ENCODE results near the gene KRTAP9-4. TPM values are rescaled to one million over a fixed set of nuclear protein-coding genes. Genes with fewer than 3 reads are reported as not detected.
"Not testable (repeated sequence)": the region's sequence is repeated elsewhere in the genome, so short reads cannot be mapped to it uniquely, and the experiment has no call there.

Gene KRTAP9-4
- total and polyA plus RNA-seq, 2 experiments from 2014 or later, result not detected

DNA sequence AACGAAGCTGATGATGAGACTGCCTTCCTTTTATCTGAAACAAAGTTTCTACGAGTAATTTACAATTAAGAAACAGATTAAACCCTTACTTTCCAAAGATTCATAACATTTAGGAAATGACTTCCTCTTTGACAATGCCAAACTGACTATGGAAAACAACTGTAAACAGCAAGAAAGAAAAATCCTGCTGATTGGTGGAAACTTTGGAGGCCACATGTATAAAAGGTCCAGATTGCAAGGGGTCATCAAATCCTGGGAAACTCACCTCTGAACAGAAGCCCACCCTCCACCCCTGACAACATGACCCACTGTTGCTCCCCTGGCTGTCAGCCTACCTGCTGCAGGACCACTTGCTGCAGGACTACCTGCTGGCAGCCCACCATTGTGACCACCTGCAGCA, 15.6 kb downstream of the KRTAP9-4 start, which contains the start of gene KRTAP9-6:
Gene KRTAP9-6, plus strand, starts transcription at position 301 of the 400 bp plus-strand sequence. Its CDS starts 0 bp downstream, at position 301.
- no peaks in the 10 kb centered on the region for H3K9me3 ChIP-seq (ENCODE audit: low read depth)
- TF ChIP-seq, protein P1, sequence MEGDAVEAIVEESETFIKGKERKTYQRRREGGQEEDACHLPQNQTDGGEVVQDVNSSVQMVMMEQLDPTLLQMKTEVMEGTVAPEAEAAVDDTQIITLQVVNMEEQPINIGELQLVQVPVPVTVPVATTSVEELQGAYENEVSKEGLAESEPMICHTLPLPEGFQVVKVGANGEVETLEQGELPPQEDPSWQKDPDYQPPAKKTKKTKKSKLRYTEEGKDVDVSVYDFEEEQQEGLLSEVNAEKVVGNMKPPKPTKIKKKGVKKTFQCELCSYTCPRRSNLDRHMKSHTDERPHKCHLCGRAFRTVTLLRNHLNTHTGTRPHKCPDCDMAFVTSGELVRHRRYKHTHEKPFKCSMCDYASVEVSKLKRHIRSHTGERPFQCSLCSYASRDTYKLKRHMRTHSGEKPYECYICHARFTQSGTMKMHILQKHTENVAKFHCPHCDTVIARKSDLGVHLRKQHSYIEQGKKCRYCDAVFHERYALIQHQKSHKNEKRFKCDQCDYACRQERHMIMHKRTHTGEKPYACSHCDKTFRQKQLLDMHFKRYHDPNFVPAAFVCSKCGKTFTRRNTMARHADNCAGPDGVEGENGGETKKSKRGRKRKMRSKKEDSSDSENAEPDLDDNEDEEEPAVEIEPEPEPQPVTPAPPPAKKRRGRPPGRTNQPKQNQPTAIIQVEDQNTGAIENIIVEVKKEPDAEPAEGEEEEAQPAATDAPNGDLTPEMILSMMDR (IDR thresholded peaks at IDR 0.05; ENCODE audit: low read depth, low read length), result no peak
- H3K4me1 ChIP-seq (ENCODE audit: low read depth), result no peaks in the 10 kb centered on the region
- H3K27me3 ChIP-seq, result peaks cover 24% of the 10 kb centered on the region
- H3K27ac ChIP-seq, result no peak within 1 kb of the TSS
- no peaks in the 10 kb centered on the region for H3K36me3 ChIP-seq
- DNase-seq (ENCODE audit: low read depth in 1 of 2, low spot score in 1 of 2), result no peak
- no peak within 1 kb of the TSS for H3K4me3 ChIP-seq

DNA sequence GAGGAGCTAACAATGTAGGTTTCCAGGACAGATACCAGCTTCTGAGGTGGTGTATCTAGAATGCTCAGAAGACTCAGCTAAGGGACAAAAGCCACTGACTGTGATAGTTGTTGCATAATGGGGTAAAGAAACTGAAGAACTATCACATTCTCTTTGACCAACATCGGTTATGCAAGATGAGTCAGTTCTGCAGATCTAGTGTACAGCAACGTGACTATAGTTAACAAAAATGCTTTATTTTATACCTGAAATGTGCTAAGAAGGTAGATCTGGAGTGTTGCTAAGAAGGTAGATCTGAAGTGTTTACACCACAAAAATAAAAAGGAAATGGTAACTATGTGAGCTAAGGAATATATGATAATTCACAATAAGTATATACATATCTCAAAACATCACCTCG, 18.2 kb downstream of the KRTAP9-4 start:
- Histone ChIP-seq H3K27ac (no peak overlapping the region), H3K9me3 (ENCODE audit: low read depth) (no peaks in the 10 kb centered on the region), H3K4me1 (ENCODE audit: low read depth) (no peaks in the 10 kb centered on the region), H3K27me3 (peaks cover 21% of the 10 kb centered on the region), H3K4me3 (no peak overlapping the region), H3K36me3 (no peaks in the 10 kb centered on the region)
- TF ChIP-seq, protein P1 (IDR thresholded peaks at IDR 0.05; ENCODE audit: low read depth, low read length), result no peak
- DNase-seq (ENCODE audit: low read depth in 1 of 2, low spot score in 1 of 2), result no peak

DNA sequence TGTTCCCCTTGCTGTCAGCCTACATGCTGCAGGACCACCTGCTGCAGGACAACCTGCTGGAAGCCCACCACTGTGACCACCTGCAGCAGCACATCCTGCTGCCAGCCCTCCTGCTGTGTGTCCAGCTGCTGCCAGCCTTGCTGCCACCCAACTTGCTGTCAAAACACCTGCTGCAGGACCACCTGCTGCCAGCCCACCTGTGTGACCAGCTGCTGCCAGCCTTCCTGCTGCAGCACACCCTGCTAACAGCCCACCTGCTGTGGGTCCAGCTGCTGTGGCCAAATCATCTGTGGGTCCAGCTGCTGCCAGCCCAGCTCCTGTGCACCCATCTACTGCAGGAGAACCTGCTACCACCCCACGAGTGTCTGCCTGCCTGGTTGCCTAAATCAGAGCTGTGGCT, 21.8 kb downstream of the KRTAP9-4 start:
- H3K9me3 ChIP-seq (ENCODE audit: low read depth); DNase-seq (ENCODE audit: low read depth in 1 of 2, low spot score in 1 of 2); H3K27me3 ChIP-seq; H3K36me3 ChIP-seq; H3K27ac ChIP-seq; H3K4me1 ChIP-seq (ENCODE audit: low read depth); H3K4me3 ChIP-seq: not testable (repeated sequence)

DNA sequence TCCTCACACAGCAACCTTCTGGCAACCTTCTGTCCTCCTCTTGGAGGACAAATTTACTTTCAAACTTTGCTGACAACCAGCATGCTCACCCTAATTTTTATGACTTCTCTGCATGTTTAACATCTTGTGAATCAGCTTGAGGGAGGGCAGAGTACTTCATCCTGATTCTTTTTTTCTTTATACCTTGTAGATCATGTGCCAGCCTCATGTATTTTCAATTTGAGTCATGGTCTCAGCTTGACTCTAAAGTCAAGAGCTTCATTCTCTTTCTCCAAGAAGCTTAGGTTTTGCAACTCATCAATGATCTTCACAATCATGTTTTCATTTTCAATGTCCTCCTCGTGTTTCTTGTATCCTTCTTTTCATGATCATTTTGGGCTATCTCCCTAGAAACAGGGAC, 22.4 kb downstream of the KRTAP9-4 start:
- no peak for DNase-seq (ENCODE audit: low read depth in 1 of 2, low spot score in 1 of 2)
- TF ChIP-seq, protein P1 (IDR thresholded peaks at IDR 0.05; ENCODE audit: low read depth, low read length), result no peak
- no peak overlapping the region for H3K4me3 ChIP-seq
- no peaks in the 10 kb centered on the region for H3K36me3 ChIP-seq
- peaks cover 7% of the 10 kb centered on the region for H3K27me3 ChIP-seq
- H3K27ac ChIP-seq, result no peak overlapping the region
- H3K4me1 ChIP-seq (ENCODE audit: low read depth), result no peaks in the 10 kb centered on the region
- H3K9me3 ChIP-seq (ENCODE audit: low read depth), result no peaks in the 10 kb centered on the region

DNA sequence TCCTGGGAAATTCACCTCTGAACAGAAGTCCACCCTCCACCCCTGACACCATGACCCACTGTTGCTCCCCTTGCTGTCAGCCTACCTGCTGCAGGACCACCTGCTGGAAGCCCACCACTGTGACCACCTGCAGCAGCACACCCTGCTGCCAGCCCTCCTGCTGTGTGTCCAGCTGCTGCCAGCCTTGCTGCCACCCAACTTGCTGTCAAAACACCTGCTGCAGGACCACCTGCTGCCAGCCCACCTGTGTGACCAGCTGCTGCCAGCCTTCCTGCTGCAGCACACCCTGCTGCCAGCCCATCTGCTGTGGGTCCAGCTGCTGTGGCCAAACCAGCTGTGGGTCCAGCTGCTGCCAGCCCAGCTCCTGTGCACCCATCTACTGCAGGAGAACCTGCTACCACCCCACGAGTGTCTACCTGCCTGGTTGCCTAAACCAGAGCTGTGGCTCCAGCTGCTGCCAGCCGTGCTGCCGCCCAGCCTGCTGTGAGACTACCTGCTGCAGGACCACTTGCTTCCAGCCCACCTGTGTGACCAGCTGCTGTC, 26.2 kb downstream of the KRTAP9-4 start, which contains the start of gene KRTAP9-7:
Gene KRTAP9-7, plus strand, starts transcription at position 51 of the 543 bp plus-strand sequence. Its CDS starts 0 bp downstream, at position 51.
- H3K4me1 ChIP-seq (ENCODE audit: low read depth); H3K27ac ChIP-seq; H3K9me3 ChIP-seq (ENCODE audit: low read depth); H3K4me3 ChIP-seq; DNase-seq (ENCODE audit: low read depth in 1 of 2, low spot score in 1 of 2); H3K36me3 ChIP-seq; H3K27me3 ChIP-seq: not testable (repeated sequence)

DNA sequence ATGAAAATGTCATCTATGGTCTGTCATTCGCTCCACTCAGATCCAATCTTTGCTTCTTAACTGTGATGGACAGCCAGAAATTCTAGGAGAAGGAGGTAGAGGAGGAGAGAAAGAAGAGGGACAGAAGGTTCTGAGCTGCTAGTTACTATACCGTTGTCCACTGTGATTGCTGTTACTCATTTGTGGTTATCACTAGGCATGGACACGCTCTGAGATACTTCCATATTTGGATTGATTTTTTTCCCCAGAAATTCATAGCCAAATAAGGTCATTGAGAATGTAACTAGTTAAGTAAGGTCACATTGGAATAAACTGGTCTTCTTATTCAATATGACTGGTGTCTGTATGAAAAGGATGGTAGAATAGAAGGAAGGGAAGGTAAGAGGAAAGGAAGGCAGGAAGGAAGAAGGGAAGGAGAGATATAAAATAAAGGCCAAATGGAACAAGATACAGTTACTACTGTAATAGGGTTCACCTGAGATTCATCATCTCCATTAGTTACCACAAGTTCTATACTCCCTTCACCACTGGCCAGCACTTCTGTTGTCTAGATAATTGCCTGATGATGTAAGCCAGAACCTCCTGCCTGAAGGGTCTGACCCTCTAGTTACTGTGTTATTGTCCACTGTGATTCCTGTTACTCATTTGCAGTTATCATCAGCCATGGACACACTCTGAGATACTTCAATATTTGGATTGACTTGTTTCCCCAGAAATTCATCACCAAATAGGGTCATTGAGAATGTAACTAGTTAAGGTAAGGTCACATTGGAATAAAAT, 28.9 kb downstream of the KRTAP9-4 start:
- Histone ChIP-seq H3K27me3 (peaks cover 7% of the 10 kb centered on the region), H3K4me1 (ENCODE audit: low read depth) (no peaks in the 10 kb centered on the region), H3K27ac (no peak overlapping the region), H3K9me3 (ENCODE audit: low read depth) (no peaks in the 10 kb centered on the region), H3K4me3 (no peak overlapping the region), H3K36me3 (no peaks in the 10 kb centered on the region)
- no peak for DNase-seq (ENCODE audit: low read depth in 1 of 2, low spot score in 1 of 2)
- TF ChIP-seq, protein P1 (IDR thresholded peaks at IDR 0.05; ENCODE audit: low read depth, low read length), result no peak

All from cardiac muscle cell (in vitro differentiated cells and primary cell).